HepG2 (cell line): Measurements from ENCODE around the gene SLC7A10. TPM values are rescaled to one million over a fixed set of nuclear protein-coding genes. Genes with fewer than 3 reads are reported as not detected.

Experiments
- AGO2 ChIP-seq: fragments of 200-400 bp; formaldehyde crosslinking; optimal IDR thresholded peaks from 2 replicates; pipeline ENCODE3; 2017; ENCODE audit warnings: mild to moderate bottlenecking, low read depth, low read length, moderate library complexity
- ASH2L ChIP-seq: fragments of 300-600, 200-600 bp; sonication (generic); IDR thresholded peaks from 2 replicates; pipeline ENCODE4 v1.7.0; 2017; ENCODE audit warnings: low read depth, mild to moderate bottlenecking, moderate library complexity, mixed read lengths, low read length; ENCODE audit not compliant: insufficient read length
- CREBL2 ChIP-seq: sonication (generic); formaldehyde crosslinking; IDR thresholded peaks from 2 replicates; pipeline ENCODE4 v1.8.1; 2023; ENCODE audit warnings: missing genetic modification reagents, mild to moderate bottlenecking, borderline replicate concordance
- KDM4B ChIP-seq: sonication (generic); formaldehyde crosslinking; IDR thresholded peaks from 2 replicates; pipeline ENCODE4 v1.4.0; 2020; ENCODE audit warnings: missing genetic modification reagents
- LCORL ChIP-seq, 2 experiments: fragments of 450-650 bp in 1 of 2; sonication (generic) in 1 of 2; formaldehyde crosslinking in 1 of 2; IDR thresholded peaks; 2 replicates each; pipeline versions ENCODE4 v1.5.0 to v1.6.1; 2017 to 2020; ENCODE audit warnings: antibody characterized with exemption in 1 of 2, missing genetic modification reagents in 1 of 2
- MYPOP ChIP-seq: sonication (generic); formaldehyde crosslinking; IDR thresholded peaks from 2 replicates; pipeline ENCODE4 v1.8.1; 2023; ENCODE audit warnings: mild to moderate bottlenecking, moderate library complexity, missing genetic modification reagents
- POLR2AphosphoS5 ChIP-seq: IDR thresholded peaks from 2 replicates; pipeline ENCODE4 v1.6.1; 2012; ENCODE audit warnings: low read depth, low read length
- RNF2 ChIP-seq: fragments of 450-650 bp; conservative IDR thresholded peaks from 2 replicates; pipeline ENCODE4 v1.6.1; 2016; ENCODE audit warnings: low read depth
- UBTF ChIP-seq: sonication (generic); formaldehyde crosslinking; IDR thresholded peaks from 2 replicates; pipeline ENCODE4 v1.4.0; 2020; ENCODE audit warnings: mild to moderate bottlenecking, missing genetic modification reagents
- ZFY ChIP-seq: sonication (generic); formaldehyde crosslinking; IDR thresholded peaks from 2 replicates; pipeline ENCODE4 v1.4.0; 2020; ENCODE audit warnings: missing genetic modification reagents
- ZNF17 ChIP-seq: sonication (generic); formaldehyde crosslinking; IDR thresholded peaks from 2 replicates; pipeline ENCODE4 v1.5.0; 2020; ENCODE audit warnings: mild to moderate bottlenecking, missing genetic modification reagents
- ZNF605 ChIP-seq: sonication (generic); formaldehyde crosslinking; IDR thresholded peaks from 2 replicates; pipeline ENCODE4 v1.8.0; 2022; ENCODE audit warnings: mild to moderate bottlenecking, missing genetic modification reagents
- ZNF75D ChIP-seq: sonication (generic); formaldehyde crosslinking; IDR thresholded peaks from 2 replicates; pipeline ENCODE4 v1.8.1; 2023; ENCODE audit warnings: missing genetic modification reagents, mild to moderate bottlenecking, borderline replicate concordance
- polyA plus RNA-seq, 8 experiments: library from polyadenylated mRNA; depleted of rRNA in 3 of 8; stranded (reverse) in 7 of 8; unstranded in 1 of 8; fragments of >200 nt; fragmentation: Illumina TruSeq in 4 of 8; extraction: Trizol in 4 of 8; gene quantifications; 2 replicates each; pipeline versions ENCODE4 v1.2.1 to v1.2.3, GENCODE V29; 2011 to 2016; ENCODE audit warnings: low read depth in 4 of 8, missing spikeins in 1 of 8, mixed read lengths in 1 of 8; ENCODE audit not compliant: insufficient read depth in 1 of 8
- total RNA-seq, 5 experiments: library from RNA; depleted of rRNA; stranded (reverse); fragments of >200 nt; fragmentation: Illumina TruSeq; extraction: Trizol; gene quantifications; 2 replicates each; pipeline ENCODE4 v1.2.3, GENCODE V29; 2016; ENCODE audit warnings: low read depth in 1 of 5
- TF ChIP-seq, protein P1 (sequence below): sonication (generic); formaldehyde crosslinking; IDR thresholded peaks from 2 replicates; pipeline ENCODE4 v1.5.1; 2020; ENCODE audit warnings: mild to moderate bottlenecking, moderate library complexity, missing genetic modification reagents
- TF ChIP-seq, protein P2 (sequence below): sonication (generic); formaldehyde crosslinking; IDR thresholded peaks from 2 replicates; pipeline ENCODE4 v1.4.0; 2020; ENCODE audit warnings: missing genetic modification reagents
- TF ChIP-seq, protein P3 (sequence below): sonication (generic); formaldehyde crosslinking; IDR thresholded peaks from 2 replicates; pipeline ENCODE4 v1.4.0; 2020; ENCODE audit warnings: missing genetic modification reagents

The SLC7A10 gene
- total and polyA plus RNA-seq, 2 of the 13 experiments (the other 11 are each of a cell fraction or from before 2014, with no cell fraction given) = 1.1 to 2.2 TPM

DNA sequence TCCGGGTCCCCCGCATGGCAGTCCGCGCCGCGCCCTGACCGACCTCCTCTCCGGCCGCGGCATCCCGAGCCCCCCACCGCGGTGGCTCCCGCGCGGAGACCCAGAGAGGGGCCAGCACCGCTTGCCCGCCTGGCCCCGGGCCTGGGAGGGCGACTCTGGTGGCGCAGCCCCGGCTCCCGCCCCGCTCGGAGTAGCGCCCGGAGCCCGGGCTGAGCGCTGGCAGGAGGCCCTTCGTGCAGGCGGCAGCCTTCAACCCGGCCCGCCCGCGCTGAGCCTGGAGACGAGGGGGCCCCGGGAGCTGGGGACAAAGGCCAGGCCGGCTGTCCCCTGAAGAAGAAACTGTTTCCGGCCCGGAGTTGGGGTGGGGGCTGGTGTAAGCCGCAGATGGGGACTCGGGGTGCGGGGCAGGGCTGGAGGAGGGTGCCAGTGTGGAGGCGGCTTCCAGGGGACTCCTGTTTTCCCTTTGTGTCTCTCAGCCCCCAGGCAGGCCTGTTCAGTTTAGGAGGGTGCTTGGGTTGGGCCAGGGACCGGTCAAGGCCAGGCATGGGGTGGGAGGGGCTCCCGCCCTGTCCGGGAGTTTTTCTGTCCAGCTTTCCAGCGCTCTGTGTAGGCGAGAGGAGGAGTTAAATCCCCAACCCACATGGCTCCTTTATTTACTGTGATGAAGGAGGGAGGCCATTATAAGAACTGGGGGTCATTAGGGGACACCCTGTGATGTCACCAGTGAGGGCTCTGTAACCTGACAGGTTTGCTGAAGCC is 30.6 kb downstream of the SLC7A10 start (continued):
- TF ChIP-seq AGO2 = peak; percentile 41
- TF ChIP-seq ZNF605 (CRISPR knock-in tag) = 0 out of 2 replicates have a peak, but pooled peaks have one; percentile 53
- peak; percentile 27 for TF ChIP-seq ASH2L
- peak; percentile 80 for TF ChIP-seq ZFY (CRISPR knock-in tag)
- no peak for TF ChIP-seq ZNF75D
- no peak for TF ChIP-seq KDM4B (CRISPR knock-in tag)
- no peak for TF ChIP-seq CREBL2 (CRISPR knock-in tag)
- TF ChIP-seq, protein P1, sequence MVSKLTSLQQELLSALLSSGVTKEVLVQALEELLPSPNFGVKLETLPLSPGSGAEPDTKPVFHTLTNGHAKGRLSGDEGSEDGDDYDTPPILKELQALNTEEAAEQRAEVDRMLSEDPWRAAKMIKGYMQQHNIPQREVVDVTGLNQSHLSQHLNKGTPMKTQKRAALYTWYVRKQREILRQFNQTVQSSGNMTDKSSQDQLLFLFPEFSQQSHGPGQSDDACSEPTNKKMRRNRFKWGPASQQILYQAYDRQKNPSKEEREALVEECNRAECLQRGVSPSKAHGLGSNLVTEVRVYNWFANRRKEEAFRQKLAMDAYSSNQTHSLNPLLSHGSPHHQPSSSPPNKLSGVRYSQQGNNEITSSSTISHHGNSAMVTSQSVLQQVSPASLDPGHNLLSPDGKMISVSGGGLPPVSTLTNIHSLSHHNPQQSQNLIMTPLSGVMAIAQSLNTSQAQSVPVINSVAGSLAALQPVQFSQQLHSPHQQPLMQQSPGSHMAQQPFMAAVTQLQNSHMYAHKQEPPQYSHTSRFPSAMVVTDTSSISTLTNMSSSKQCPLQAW (CRISPR knock-in tag) = peak; percentile 51; the same call in 1 of the 2 replicates
- TF ChIP-seq, protein P2, sequence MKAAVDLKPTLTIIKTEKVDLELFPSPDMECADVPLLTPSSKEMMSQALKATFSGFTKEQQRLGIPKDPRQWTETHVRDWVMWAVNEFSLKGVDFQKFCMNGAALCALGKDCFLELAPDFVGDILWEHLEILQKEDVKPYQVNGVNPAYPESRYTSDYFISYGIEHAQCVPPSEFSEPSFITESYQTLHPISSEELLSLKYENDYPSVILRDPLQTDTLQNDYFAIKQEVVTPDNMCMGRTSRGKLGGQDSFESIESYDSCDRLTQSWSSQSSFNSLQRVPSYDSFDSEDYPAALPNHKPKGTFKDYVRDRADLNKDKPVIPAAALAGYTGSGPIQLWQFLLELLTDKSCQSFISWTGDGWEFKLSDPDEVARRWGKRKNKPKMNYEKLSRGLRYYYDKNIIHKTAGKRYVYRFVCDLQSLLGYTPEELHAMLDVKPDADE = no peak
- TF ChIP-seq RNF2 = 0 out of 2 replicates have a peak, but pooled peaks have one; percentile 23
- peak; percentile 74 for TF ChIP-seq MYPOP (CRISPR knock-in tag)
- TF ChIP-seq POLR2AphosphoS5 = no peak
- no peak for TF ChIP-seq ZNF17 (CRISPR knock-in tag)
- TF ChIP-seq UBTF (CRISPR knock-in tag) = peak; percentile 87
- TF ChIP-seq, protein P3, sequence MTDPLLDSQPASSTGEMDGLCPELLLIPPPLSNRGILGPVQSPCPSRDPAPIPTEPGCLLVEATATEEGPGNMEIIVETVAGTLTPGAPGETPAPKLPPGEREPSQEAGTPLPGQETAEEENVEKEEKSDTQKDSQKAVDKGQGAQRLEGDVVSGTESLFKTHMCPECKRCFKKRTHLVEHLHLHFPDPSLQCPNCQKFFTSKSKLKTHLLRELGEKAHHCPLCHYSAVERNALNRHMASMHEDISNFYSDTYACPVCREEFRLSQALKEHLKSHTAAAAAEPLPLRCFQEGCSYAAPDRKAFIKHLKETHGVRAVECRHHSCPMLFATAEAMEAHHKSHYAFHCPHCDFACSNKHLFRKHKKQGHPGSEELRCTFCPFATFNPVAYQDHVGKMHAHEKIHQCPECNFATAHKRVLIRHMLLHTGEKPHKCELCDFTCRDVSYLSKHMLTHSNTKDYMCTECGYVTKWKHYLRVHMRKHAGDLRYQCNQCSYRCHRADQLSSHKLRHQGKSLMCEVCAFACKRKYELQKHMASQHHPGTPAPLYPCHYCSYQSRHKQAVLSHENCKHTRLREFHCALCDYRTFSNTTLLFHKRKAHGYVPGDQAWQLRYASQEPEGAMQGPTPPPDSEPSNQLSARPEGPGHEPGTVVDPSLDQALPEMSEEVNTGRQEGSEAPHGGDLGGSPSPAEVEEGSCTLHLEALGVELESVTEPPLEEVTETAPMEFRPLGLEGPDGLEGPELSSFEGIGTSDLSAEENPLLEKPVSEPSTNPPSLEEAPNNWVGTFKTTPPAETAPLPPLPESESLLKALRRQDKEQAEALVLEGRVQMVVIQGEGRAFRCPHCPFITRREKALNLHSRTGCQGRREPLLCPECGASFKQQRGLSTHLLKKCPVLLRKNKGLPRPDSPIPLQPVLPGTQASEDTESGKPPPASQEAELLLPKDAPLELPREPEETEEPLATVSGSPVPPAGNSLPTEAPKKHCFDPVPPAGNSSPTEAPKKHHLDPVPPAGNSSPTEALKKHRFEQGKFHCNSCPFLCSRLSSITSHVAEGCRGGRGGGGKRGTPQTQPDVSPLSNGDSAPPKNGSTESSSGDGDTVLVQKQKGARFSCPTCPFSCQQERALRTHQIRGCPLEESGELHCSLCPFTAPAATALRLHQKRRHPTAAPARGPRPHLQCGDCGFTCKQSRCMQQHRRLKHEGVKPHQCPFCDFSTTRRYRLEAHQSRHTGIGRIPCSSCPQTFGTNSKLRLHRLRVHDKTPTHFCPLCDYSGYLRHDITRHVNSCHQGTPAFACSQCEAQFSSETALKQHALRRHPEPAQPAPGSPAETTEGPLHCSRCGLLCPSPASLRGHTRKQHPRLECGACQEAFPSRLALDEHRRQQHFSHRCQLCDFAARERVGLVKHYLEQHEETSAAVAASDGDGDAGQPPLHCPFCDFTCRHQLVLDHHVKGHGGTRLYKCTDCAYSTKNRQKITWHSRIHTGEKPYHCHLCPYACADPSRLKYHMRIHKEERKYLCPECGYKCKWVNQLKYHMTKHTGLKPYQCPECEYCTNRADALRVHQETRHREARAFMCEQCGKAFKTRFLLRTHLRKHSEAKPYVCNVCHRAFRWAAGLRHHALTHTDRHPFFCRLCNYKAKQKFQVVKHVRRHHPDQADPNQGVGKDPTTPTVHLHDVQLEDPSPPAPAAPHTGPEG = peak; percentile 97
- TF ChIP-seq LCORL (IDR thresholded peaks at IDR 0.05) = no peak
- peak; percentile 82 for TF ChIP-seq LCORL (CRISPR knock-in tag; IDR thresholded peaks at IDR 0.05)
